Spleen (tissue), 7 donors: ENCODE data around the gene LINC01488.

Source experiments
- POLR2A ChIP-seq, 3 donors: fragments of 450-650 bp; IDR thresholded peaks; one replicate each; pipeline ENCODE4 v1.5.1; 2017; ENCODE audit warnings: antibody characterized with exemption in 3 of 3, mild to moderate bottlenecking in 1 of 3
- POLR2AphosphoS5 ChIP-seq, 3 donors: sonication (generic); formaldehyde crosslinking; IDR thresholded peaks; one replicate each; pipeline ENCODE4 v1.5.1; 2017; ENCODE audit warnings: antibody characterized with exemption in 3 of 3
- TF ChIP-seq, protein P1 (sequence below), 11 experiments: fragments of 200-600 bp in 7 of 11; fragments of 450-650 bp in 4 of 11; sonication (generic) in 4 of 11; IDR thresholded peaks in 8 of 11; conservative IDR thresholded peaks in 3 of 11; 1 replicate in 7 of 11; 2 replicates in 4 of 11; pipeline versions ENCODE4 v1.4.0 to v1.8.0; 2016 to 2021; ENCODE audit warnings: antibody characterized with exemption in 11 of 11, inconsistent platforms in 4 of 11, mild to moderate bottlenecking in 1 of 11
- donor health status: DM: no; HTN: no; CAD: no; lungs with moderate emphysema.
- donor health status: DM: no; HTN: no; CAD: no.
- donor health status: DM: no; HTN: no; CAD: no.

DNA sequence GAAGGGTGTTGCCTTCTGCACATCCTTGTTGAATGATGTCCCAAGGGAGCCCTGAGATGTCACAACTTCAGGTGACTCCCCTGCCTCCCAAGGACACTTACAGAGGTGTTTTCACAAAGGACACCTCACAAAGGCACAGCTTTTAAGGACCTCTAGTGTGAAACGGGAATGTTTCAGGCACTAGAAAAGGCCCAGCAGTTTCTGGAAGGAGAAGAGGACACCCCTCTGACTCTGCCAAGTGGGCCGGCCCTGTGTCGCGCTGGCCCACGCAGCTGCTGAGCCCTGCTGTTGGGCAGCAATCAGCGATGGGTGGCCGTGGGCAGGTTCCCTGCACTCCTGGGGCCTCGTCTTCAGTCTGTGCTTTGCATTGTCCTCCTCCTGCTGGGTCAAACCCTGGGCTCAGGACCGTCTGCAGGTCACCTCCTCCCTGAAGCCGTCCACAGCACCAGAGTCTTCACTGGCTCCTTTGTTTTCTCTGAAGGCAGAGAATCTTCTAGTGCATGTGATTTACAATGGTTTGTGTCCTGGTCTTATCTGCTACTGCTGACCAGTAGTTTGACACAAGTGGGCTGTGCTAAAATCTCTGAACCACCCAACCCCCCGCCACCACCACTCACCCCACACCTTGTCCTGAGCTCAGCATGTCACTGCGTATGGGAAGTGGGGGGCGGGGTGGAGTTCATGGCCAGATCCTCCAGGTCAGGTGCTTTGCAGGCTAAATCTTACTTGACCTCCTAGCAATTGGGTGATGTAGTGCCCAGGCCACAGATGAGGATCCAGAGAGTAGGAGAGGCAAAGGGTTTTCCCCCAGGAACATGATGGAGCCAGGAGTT is 3.2 kb downstream of the LINC01488 start:
- TF ChIP-seq, protein P1, sequence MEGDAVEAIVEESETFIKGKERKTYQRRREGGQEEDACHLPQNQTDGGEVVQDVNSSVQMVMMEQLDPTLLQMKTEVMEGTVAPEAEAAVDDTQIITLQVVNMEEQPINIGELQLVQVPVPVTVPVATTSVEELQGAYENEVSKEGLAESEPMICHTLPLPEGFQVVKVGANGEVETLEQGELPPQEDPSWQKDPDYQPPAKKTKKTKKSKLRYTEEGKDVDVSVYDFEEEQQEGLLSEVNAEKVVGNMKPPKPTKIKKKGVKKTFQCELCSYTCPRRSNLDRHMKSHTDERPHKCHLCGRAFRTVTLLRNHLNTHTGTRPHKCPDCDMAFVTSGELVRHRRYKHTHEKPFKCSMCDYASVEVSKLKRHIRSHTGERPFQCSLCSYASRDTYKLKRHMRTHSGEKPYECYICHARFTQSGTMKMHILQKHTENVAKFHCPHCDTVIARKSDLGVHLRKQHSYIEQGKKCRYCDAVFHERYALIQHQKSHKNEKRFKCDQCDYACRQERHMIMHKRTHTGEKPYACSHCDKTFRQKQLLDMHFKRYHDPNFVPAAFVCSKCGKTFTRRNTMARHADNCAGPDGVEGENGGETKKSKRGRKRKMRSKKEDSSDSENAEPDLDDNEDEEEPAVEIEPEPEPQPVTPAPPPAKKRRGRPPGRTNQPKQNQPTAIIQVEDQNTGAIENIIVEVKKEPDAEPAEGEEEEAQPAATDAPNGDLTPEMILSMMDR (IDR thresholded peaks at IDR 0.05 in 8 of 11, conservative IDR thresholded peaks at IDR 0.05 in 3 of 11), result no peak
- TF ChIP-seq POLR2AphosphoS5 (IDR thresholded peaks at IDR 0.05) (no peak), POLR2A (IDR thresholded peaks at IDR 0.05) (no peak)
